ENCODE results near the gene TNRC6B.

GRCh38 chr22:40383905-40384304 lies 206.2 kb downstream of the TNRC6B start:
- TF ChIP-seq POLR2A (IDR thresholded peaks at IDR 0.05) (no peak), CTCF (IDR thresholded peaks at IDR 0.05) (no peak)

All from lower leg skin (tissue), 3 donors.